ENCODE results near the gene CENPP. TPM values are rescaled to one million over a fixed set of nuclear protein-coding genes. Genes with fewer than 3 reads are reported as not detected.

CENPP gene
- total RNA-seq, 1 donor from 2014 or later = 9.3 TPM

GRCh38 chr9:92654481-92655301 is 328.9 kb downstream of the CENPP start:
- Histone ChIP-seq H3K27ac (peak overlapping the region; percentile 70), H3K4me1 (peaks cover 49% of the 10 kb centered on the region), H3K27me3 (no peaks in the 10 kb centered on the region), H3K36me3 (peaks cover 0 to 19% of the 10 kb centered on the region in 2 donors), H3K9me3 (no peaks in the 10 kb centered on the region), H3K4me3 (no peak overlapping the region)
- intact Hi-C loops (cut with DNase I) = no loop called here
- DNase-seq (ENCODE audit: extremely low spot score in 2 of 2) = no peak
- TF ChIP-seq CTCF (IDR thresholded peaks at IDR 0.05) (no peak), POLR2AphosphoS5 (IDR thresholded peaks at IDR 0.05; ENCODE audit: insufficient read depth in 1 of 2, low read depth in 1 of 2) (peak; percentile 69 to 72), POLR2A (IDR thresholded peaks at IDR 0.05) (no peak)

- intact Hi-C loops (cut with DNase I) = no loop called here
- no peak for DNase-seq (ENCODE audit: extremely low spot score in 2 of 2)
- Histone ChIP-seq H3K9me3 (no peaks in the 10 kb centered on the region), H3K4me1 (peaks cover 47% of the 10 kb centered on the region), H3K27ac (peak overlapping the region; percentile 70), H3K4me3 (no peak overlapping the region), H3K36me3 (peaks cover 0 to 18% of the 10 kb centered on the region in 2 donors), H3K27me3 (no peaks in the 10 kb centered on the region)
- peak in 1 of 2 donors; percentile 47 for TF ChIP-seq POLR2AphosphoS5 (IDR thresholded peaks at IDR 0.05; ENCODE audit: insufficient read depth in 1 of 2, low read depth in 1 of 2)
- TF ChIP-seq CTCF (IDR thresholded peaks at IDR 0.05) = no peak
- TF ChIP-seq POLR2A (IDR thresholded peaks at IDR 0.05) = no peak
Observed at GRCh38 chr9:92655366-92655765, 329.6 kb downstream of the CENPP start.

- no peaks in the 10 kb centered on the region for H3K27me3 ChIP-seq
- H3K4me3 ChIP-seq = no peak overlapping the region
- intact Hi-C loops (cut with DNase I) = no loop called here
- TF ChIP-seq CTCF (IDR thresholded peaks at IDR 0.05) (no peak), POLR2A (IDR thresholded peaks at IDR 0.05) (no peak), POLR2AphosphoS5 (IDR thresholded peaks at IDR 0.05; ENCODE audit: insufficient read depth in 1 of 2, low read depth in 1 of 2) (no peak)
- no peaks in the 10 kb centered on the region for H3K9me3 ChIP-seq
- peak overlapping the region; percentile 70 for H3K27ac ChIP-seq
- H3K36me3 ChIP-seq = peaks cover 0 to 18% of the 10 kb centered on the region in 2 donors
- H3K4me1 ChIP-seq = peaks cover 41% of the 10 kb centered on the region
- no peak for DNase-seq (ENCODE audit: extremely low spot score in 2 of 2)
Observed at GRCh38 chr9:92655896-92656536, 330.3 kb downstream of the CENPP start.

- TF ChIP-seq POLR2A (IDR thresholded peaks at IDR 0.05) (no peak), POLR2AphosphoS5 (IDR thresholded peaks at IDR 0.05; ENCODE audit: insufficient read depth in 1 of 2, low read depth in 1 of 2) (no peak), CTCF (IDR thresholded peaks at IDR 0.05) (no peak)
- no peak for DNase-seq (ENCODE audit: extremely low spot score in 2 of 2)
- Histone ChIP-seq H3K4me1 (peaks cover 39% of the 10 kb centered on the region), H3K4me3 (no peak overlapping the region), H3K27ac (peak overlapping the region; percentile 70), H3K9me3 (no peaks in the 10 kb centered on the region), H3K36me3 (peaks cover 0 to 18% of the 10 kb centered on the region in 2 donors), H3K27me3 (no peaks in the 10 kb centered on the region)
- intact Hi-C loops (cut with DNase I) = no loop called here
Observed at GRCh38 chr9:92656537-92656925, 330.8 kb downstream of the CENPP start.

All from vagina (tissue), 2 donors.